ENCODE measurements around the gene DYRK1A.

- TF ChIP-seq RAD21 (conservative IDR thresholded peaks at IDR 0.05), result no peak
- TF ChIP-seq, protein P1, sequence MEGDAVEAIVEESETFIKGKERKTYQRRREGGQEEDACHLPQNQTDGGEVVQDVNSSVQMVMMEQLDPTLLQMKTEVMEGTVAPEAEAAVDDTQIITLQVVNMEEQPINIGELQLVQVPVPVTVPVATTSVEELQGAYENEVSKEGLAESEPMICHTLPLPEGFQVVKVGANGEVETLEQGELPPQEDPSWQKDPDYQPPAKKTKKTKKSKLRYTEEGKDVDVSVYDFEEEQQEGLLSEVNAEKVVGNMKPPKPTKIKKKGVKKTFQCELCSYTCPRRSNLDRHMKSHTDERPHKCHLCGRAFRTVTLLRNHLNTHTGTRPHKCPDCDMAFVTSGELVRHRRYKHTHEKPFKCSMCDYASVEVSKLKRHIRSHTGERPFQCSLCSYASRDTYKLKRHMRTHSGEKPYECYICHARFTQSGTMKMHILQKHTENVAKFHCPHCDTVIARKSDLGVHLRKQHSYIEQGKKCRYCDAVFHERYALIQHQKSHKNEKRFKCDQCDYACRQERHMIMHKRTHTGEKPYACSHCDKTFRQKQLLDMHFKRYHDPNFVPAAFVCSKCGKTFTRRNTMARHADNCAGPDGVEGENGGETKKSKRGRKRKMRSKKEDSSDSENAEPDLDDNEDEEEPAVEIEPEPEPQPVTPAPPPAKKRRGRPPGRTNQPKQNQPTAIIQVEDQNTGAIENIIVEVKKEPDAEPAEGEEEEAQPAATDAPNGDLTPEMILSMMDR (IDR thresholded peaks at IDR 0.05; ENCODE audit: poor library complexity, severe bottlenecking), result no peak
- TF ChIP-seq REST (IDR thresholded peaks at IDR 0.05; ENCODE audit: borderline replicate concordance), result no peak
- no peak for TF ChIP-seq POLR2AphosphoS5 (IDR thresholded peaks at IDR 0.05)
- TF ChIP-seq EP300 (conservative IDR thresholded peaks at IDR 0.05; ENCODE audit: poor library complexity, severe bottlenecking), result no peak
- TF ChIP-seq EZH2 (IDR thresholded peaks at IDR 0.05; ENCODE audit: borderline replicate concordance, insufficient read depth, low read length, poor library complexity, severe bottlenecking), result no peak
- TF ChIP-seq TAF1 (IDR thresholded peaks at IDR 0.05; ENCODE audit: low read depth), result no peak
- TF ChIP-seq MXI1 (conservative IDR thresholded peaks at IDR 0.05; ENCODE audit: poor library complexity, severe bottlenecking), result no peak
Observed at GRCh38 chr21:37550157-37550556, 183.6 kb downstream of the DYRK1A start.
